Bronchial epithelial cell (primary cell): ENCODE results near the gene PPM1L. TPM values are rescaled to one million over a fixed set of nuclear protein-coding genes. Genes with fewer than 3 reads are reported as not detected.
A peak's percentile ranks its signal among the peaks of the same experiment; 100 is the strongest.

Source experiments
- DNase-seq: peaks from one replicate; pipeline ENCODE4 v3.0.0-alpha.2; 2010; ENCODE audit warnings: low read depth
- FAIRE-seq: peaks from 2 replicates; lab custom pipeline; 2011; peaks lifted over from hg19 to GRCh38; lab: Jason Lieb, UNC
- H3K27me3 ChIP-seq: 2 replicates; pipeline ENCODE4 v1.5.1; 2011; ENCODE audit warnings: low read length; ENCODE audit not compliant: control insufficient read depth, insufficient read depth
- H3K36me3 ChIP-seq: 2 replicates; pipeline ENCODE4 v1.5.1; 2011; ENCODE audit warnings: low read length; ENCODE audit not compliant: control insufficient read depth, insufficient read depth
- H3K4me3 ChIP-seq: 2 replicates; pipeline ENCODE4 v1.5.1; 2011; ENCODE audit warnings: mild to moderate bottlenecking, low read depth, low read length, control low read depth
- total RNA-seq: library from RNA; depleted of rRNA; stranded (reverse); fragments of >200 nt; gene quantifications from 2 replicates; pipeline ENCODE4 v1.2.1, GENCODE V29; 2014
- TF ChIP-seq, protein P1 (sequence below): IDR thresholded peaks from 2 replicates; pipeline ENCODE4 v1.5.1; 2011; ENCODE audit warnings: mild to moderate bottlenecking, moderate library complexity, low read length, control low read depth, inconsistent platforms; ENCODE audit not compliant: insufficient read depth, severe bottlenecking

The PPM1L gene
- total RNA-seq, 1 donor from 2014 or later: 3.2 TPM

DNA sequence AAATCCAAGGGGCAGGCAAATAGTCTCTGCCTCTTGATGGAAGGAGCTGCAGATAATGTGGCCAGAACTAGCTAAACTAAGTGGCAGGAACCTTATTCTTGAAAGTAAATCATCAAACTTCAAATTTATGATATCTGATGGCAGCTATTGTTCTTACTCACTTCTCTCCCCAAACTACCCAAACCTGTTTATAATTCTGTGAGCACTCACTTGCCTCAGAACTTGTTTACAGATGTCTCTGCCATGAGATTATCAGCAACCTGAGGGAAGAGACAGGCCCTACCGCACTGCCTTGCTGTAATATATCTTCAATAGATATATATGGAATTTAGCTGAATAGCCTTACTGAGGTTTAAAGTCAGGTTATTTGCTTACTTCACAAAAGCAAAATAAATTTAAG lies 351.3 kb downstream of the PPM1L start:
- FAIRE-seq (no peak), DNase-seq (peak; percentile 21)
- TF ChIP-seq, protein P1, sequence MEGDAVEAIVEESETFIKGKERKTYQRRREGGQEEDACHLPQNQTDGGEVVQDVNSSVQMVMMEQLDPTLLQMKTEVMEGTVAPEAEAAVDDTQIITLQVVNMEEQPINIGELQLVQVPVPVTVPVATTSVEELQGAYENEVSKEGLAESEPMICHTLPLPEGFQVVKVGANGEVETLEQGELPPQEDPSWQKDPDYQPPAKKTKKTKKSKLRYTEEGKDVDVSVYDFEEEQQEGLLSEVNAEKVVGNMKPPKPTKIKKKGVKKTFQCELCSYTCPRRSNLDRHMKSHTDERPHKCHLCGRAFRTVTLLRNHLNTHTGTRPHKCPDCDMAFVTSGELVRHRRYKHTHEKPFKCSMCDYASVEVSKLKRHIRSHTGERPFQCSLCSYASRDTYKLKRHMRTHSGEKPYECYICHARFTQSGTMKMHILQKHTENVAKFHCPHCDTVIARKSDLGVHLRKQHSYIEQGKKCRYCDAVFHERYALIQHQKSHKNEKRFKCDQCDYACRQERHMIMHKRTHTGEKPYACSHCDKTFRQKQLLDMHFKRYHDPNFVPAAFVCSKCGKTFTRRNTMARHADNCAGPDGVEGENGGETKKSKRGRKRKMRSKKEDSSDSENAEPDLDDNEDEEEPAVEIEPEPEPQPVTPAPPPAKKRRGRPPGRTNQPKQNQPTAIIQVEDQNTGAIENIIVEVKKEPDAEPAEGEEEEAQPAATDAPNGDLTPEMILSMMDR: no peak

DNA sequence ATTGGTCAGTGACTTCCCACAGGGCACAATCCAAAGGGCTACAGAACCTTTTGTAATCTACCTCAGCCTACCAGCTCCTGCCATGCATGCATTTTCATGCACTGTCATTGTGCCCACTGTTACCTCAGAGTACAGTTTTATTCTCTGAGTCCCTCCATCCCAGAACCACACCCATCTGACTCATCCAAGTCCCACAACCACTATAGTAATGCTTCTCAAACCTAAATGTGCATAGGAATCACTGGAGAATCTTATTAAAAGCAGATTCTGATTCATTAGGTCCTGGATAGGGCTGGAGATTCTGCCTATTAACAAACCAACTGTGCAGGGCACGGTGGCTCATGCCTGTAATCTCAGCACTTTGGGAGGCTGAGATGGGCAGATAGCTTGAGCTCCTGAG lies 352.8 kb downstream of the PPM1L start:
- H3K36me3 ChIP-seq: no peaks in the 10 kb centered on the region
- FAIRE-seq (no peak), DNase-seq (peak; percentile 71)
- no peaks in the 10 kb centered on the region for H3K27me3 ChIP-seq
- TF ChIP-seq, protein P1: no peak
- H3K4me3 ChIP-seq: no peak overlapping the region

More for the DNA sequence above, 351.3 kb downstream of the PPM1L start:
- H3K27me3 ChIP-seq: no peaks in the 10 kb centered on the region
- no peak overlapping the region for H3K4me3 ChIP-seq
- H3K36me3 ChIP-seq: no peaks in the 10 kb centered on the region

DNA sequence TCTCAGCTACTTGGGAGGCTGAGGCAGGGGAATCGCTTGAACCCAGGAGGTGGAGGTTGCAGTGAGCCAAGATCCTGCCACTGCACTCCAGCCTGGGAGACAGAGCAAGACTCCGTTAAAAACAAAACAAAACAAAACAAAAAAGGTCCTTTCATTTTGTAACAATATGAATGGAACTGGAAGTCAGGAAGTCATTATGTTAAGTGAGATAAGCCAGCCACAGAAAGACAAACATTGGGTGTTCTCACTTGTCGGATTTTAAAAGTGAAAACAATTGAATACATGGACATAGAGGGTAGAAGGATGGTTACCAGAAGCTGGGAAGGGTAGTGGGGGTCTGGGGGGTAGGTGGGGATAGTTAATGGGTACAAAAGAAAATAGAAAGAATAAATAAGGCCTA lies 361.6 kb downstream of the PPM1L start:
- DNase-seq (no peak), FAIRE-seq (no peak)
- no peaks in the 10 kb centered on the region for H3K36me3 ChIP-seq
- TF ChIP-seq, protein P1: no peak
- H3K4me3 ChIP-seq: no peak overlapping the region
- H3K27me3 ChIP-seq: no peaks in the 10 kb centered on the region

DNA sequence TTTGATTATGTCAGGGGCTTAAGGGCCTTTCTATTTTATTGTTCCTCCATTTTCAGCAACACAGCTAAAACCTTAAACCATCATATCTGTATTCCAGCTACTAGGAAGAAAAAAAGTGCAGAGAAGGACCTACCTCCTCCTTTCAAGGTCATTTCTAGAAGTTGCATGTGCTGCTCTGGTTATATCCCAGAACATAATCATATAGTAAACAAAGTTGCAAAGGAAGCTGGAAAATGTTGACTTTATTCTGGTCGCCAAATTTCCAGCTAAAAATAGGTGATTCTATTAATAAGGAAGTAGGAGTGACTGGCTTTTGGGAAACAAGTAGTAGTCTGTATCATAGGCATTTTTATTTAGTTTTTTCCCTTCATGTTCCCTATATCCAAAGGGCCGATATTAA lies 370.5 kb downstream of the PPM1L start:
- DNase-seq: no peak
- Histone ChIP-seq H3K4me3 (no peak overlapping the region), H3K36me3 (no peaks in the 10 kb centered on the region), H3K27me3 (no peaks in the 10 kb centered on the region)
- FAIRE-seq: no peak
- TF ChIP-seq, protein P1: no peak

Other genes starting within 250 kb of the PPM1L start
- gene KPNA4, start 190.7 kb upstream of the PPM1L start, total RNA-seq: 39.5 and 51.7 TPM in 2 replicates
- 0.13 and 0.26 TPM in 2 replicates for gene ARL14, start 79.1 kb upstream of the PPM1L start, total RNA-seq